Measurements from ENCODE around the gene HSD3B1.

DNA sequence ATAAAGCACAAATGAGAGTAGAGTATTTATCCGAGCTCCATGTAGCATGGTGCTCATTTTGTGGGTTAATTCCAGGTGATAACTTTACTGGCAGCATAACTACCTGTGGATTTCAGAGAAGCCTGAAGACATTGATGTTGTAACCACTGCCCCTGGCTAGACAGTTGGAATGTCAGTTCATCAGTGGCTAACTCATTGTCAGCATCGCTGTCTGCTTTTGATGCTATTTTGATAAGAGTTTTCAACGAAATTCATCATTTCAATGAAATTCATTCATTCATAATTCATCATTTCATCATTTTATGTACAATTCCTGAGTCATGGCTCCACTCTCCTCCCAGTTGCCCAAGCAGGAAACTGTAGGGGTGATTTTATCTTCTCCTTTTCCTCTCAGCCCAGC, 34.4 kb downstream of the HSD3B1 start:
- TF ChIP-seq, protein P1, sequence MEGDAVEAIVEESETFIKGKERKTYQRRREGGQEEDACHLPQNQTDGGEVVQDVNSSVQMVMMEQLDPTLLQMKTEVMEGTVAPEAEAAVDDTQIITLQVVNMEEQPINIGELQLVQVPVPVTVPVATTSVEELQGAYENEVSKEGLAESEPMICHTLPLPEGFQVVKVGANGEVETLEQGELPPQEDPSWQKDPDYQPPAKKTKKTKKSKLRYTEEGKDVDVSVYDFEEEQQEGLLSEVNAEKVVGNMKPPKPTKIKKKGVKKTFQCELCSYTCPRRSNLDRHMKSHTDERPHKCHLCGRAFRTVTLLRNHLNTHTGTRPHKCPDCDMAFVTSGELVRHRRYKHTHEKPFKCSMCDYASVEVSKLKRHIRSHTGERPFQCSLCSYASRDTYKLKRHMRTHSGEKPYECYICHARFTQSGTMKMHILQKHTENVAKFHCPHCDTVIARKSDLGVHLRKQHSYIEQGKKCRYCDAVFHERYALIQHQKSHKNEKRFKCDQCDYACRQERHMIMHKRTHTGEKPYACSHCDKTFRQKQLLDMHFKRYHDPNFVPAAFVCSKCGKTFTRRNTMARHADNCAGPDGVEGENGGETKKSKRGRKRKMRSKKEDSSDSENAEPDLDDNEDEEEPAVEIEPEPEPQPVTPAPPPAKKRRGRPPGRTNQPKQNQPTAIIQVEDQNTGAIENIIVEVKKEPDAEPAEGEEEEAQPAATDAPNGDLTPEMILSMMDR (IDR thresholded peaks at IDR 0.05) = no peak
- no peak for TF ChIP-seq POLR2AphosphoS5 (IDR thresholded peaks at IDR 0.05)
- TF ChIP-seq POLR2A (IDR thresholded peaks at IDR 0.05) = no peak

Measured in breast epithelium (tissue), 3 donors.